Tibial nerve (tissue), 3 donors: ENCODE data around the gene MAGI2.

Experiments used
- POLR2A ChIP-seq, 2 donors: fragments of 450-650 bp; IDR thresholded peaks; one replicate each; pipeline ENCODE4 v1.6.1; 2017; ENCODE audit warnings: antibody characterized with exemption in 2 of 2, mild to moderate bottlenecking in 2 of 2, moderate library complexity in 2 of 2
- TF ChIP-seq, protein P1 (sequence below), 5 experiments: fragments of 200-600 bp in 3 of 5; fragments of 450-650 bp in 2 of 5; sonication (generic) in 3 of 5; IDR thresholded peaks; one replicate each; pipeline ENCODE4 v1.5.1; 2016 to 2019; ENCODE audit warnings: antibody characterized with exemption in 5 of 5, mild to moderate bottlenecking in 3 of 5, moderate library complexity in 2 of 5

DNA sequence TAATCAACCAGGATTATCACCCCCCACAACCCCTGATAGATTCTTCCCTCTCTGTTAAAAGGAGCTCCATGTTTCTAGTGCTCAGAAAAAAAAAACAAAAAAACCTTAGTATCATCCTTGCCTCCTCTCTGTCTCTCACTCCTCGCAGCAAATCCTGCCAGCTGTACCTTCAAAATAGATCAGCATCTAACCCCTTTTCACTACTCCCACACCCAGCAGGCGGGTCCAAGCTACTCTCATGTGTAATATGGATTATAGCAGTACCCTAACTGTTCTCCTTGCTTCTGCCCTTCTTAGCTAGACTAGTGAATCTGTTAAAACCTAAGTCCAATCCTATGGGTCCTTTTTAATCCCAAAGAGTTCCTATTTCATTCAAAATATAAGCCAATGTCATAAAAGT, 667.4 kb downstream of the MAGI2 start:
- no peak for TF ChIP-seq POLR2A (IDR thresholded peaks at IDR 0.05)
- TF ChIP-seq, protein P1, sequence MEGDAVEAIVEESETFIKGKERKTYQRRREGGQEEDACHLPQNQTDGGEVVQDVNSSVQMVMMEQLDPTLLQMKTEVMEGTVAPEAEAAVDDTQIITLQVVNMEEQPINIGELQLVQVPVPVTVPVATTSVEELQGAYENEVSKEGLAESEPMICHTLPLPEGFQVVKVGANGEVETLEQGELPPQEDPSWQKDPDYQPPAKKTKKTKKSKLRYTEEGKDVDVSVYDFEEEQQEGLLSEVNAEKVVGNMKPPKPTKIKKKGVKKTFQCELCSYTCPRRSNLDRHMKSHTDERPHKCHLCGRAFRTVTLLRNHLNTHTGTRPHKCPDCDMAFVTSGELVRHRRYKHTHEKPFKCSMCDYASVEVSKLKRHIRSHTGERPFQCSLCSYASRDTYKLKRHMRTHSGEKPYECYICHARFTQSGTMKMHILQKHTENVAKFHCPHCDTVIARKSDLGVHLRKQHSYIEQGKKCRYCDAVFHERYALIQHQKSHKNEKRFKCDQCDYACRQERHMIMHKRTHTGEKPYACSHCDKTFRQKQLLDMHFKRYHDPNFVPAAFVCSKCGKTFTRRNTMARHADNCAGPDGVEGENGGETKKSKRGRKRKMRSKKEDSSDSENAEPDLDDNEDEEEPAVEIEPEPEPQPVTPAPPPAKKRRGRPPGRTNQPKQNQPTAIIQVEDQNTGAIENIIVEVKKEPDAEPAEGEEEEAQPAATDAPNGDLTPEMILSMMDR (IDR thresholded peaks at IDR 0.05): no peak
